Central memory CD8-positive, alpha-beta T cell (primary cell): Measurements from ENCODE around the gene CES4A.
A peak's percentile ranks its signal among the peaks of the same experiment; 100 is the strongest.

Experiments used
- ATAC-seq: fragments of 150-1000 bp; cut with Tn5 transposase; replicated peaks from 2 replicates; pipeline ENCODE4 v1.10.0; 2022; ENCODE audit warnings: mild to moderate bottlenecking, moderate FRiP score, moderate number of reproducible peaks; ENCODE audit not compliant: poor library complexity, severe bottlenecking; ENCODE audit errors: extremely low read depth
- DNase-seq, 2 donors: peaks; one replicate each; pipeline ENCODE4 v3.0.0; 2021; ENCODE audit warnings: low spot score in 2 of 2
- H3K27ac Mint-ChIP-seq: one replicate; pipeline ENCODE4 v1.8.0; 2022; ENCODE audit warnings: low read depth, mild to moderate bottlenecking, moderate library complexity, mixed read lengths
- H3K27me3 Mint-ChIP-seq: one replicate; pipeline ENCODE4 v1.8.0; 2022; ENCODE audit warnings: mixed read lengths
- H3K36me3 Mint-ChIP-seq: one replicate; pipeline ENCODE4 v1.8.0; 2022; ENCODE audit warnings: mild to moderate bottlenecking, moderate library complexity, mixed read lengths; ENCODE audit not compliant: insufficient read depth
- H3K4me1 Mint-ChIP-seq: one replicate; pipeline ENCODE4 v1.8.0; 2022; ENCODE audit warnings: mixed read lengths
- H3K4me3 Mint-ChIP-seq: one replicate; pipeline ENCODE4 v1.8.0; 2022; ENCODE audit warnings: mild to moderate bottlenecking, moderate library complexity, mixed read lengths
- H3K9me3 Mint-ChIP-seq: one replicate; pipeline ENCODE4 v1.8.0; 2022; ENCODE audit warnings: mixed read lengths

The CES4A gene

GRCh38 chr16:67019171-67019570 lies 30.8 kb downstream of the CES4A start:
- no peak overlapping the region for H3K4me3 Mint-ChIP-seq
- DNase-seq (no peak), ATAC-seq (no peak)
- no peaks in the 10 kb centered on the region for H3K27me3 Mint-ChIP-seq
- no peaks in the 10 kb centered on the region for H3K36me3 Mint-ChIP-seq
- no peaks in the 10 kb centered on the region for H3K9me3 Mint-ChIP-seq
- H3K4me1 Mint-ChIP-seq, result no peaks in the 10 kb centered on the region
- no peak overlapping the region for H3K27ac Mint-ChIP-seq

GRCh38 chr16:67021321-67021720 lies 32.9 kb downstream of the CES4A start:
- H3K36me3 Mint-ChIP-seq, result no peaks in the 10 kb centered on the region
- no peak overlapping the region for H3K4me3 Mint-ChIP-seq
- no peaks in the 10 kb centered on the region for H3K9me3 Mint-ChIP-seq
- H3K4me1 Mint-ChIP-seq, result no peaks in the 10 kb centered on the region
- ATAC-seq (no peak), DNase-seq (no peak)
- H3K27ac Mint-ChIP-seq, result no peak overlapping the region
- no peaks in the 10 kb centered on the region for H3K27me3 Mint-ChIP-seq

- no peak for ATAC-seq
- DNase-seq, result no peak
- Mint-ChIP-seq H3K27me3 (no peaks in the 10 kb centered on the region), H3K9me3 (no peaks in the 10 kb centered on the region), H3K36me3 (no peaks in the 10 kb centered on the region), H3K4me1 (no peaks in the 10 kb centered on the region), H3K4me3 (no peak overlapping the region), H3K27ac (no peak overlapping the region)
Measured at GRCh38 chr16:67022531-67023214, 34.3 kb downstream of the CES4A start.

- H3K27me3 Mint-ChIP-seq, result no peaks in the 10 kb centered on the region
- H3K4me3 Mint-ChIP-seq, result no peak overlapping the region
- H3K27ac Mint-ChIP-seq, result no peak overlapping the region
- peaks cover 5% of the 10 kb centered on the region for H3K36me3 Mint-ChIP-seq
- DNase-seq (no peak), ATAC-seq (no peak)
- no peaks in the 10 kb centered on the region for H3K4me1 Mint-ChIP-seq
- H3K9me3 Mint-ChIP-seq, result no peaks in the 10 kb centered on the region
Measured at GRCh38 chr16:67023689-67024088, 35.3 kb downstream of the CES4A start.

- ATAC-seq, result no peak
- peaks cover 7% of the 10 kb centered on the region for H3K36me3 Mint-ChIP-seq
- H3K27ac Mint-ChIP-seq, result no peak overlapping the region
- no peak overlapping the region for H3K4me3 Mint-ChIP-seq
- no peaks in the 10 kb centered on the region for H3K4me1 Mint-ChIP-seq
- H3K27me3 Mint-ChIP-seq, result no peaks in the 10 kb centered on the region
- no peaks in the 10 kb centered on the region for H3K9me3 Mint-ChIP-seq
- DNase-seq, result no peak
Measured at GRCh38 chr16:67024384-67025209, 36.2 kb downstream of the CES4A start.

GRCh38 chr16:67025210-67025550 lies 36.8 kb downstream of the CES4A start:
- Mint-ChIP-seq H3K4me1 (peaks cover 1% of the 10 kb centered on the region), H3K36me3 (peaks cover 10% of the 10 kb centered on the region), H3K27ac (no peak overlapping the region), H3K4me3 (no peak overlapping the region), H3K27me3 (no peaks in the 10 kb centered on the region), H3K9me3 (no peaks in the 10 kb centered on the region)
- ATAC-seq (no peak), DNase-seq (no peak)

GRCh38 chr16:67026570-67026969 lies 38.2 kb downstream of the CES4A start:
- Mint-ChIP-seq H3K4me3 (no peak overlapping the region), H3K9me3 (no peaks in the 10 kb centered on the region), H3K27ac (no peak overlapping the region), H3K36me3 (peaks cover 16% of the 10 kb centered on the region), H3K4me1 (peaks cover 12% of the 10 kb centered on the region), H3K27me3 (no peaks in the 10 kb centered on the region)
- ATAC-seq, result no peak
- DNase-seq, result no peak

- Mint-ChIP-seq H3K36me3 (peaks cover 18% of the 10 kb centered on the region), H3K9me3 (no peaks in the 10 kb centered on the region), H3K4me1 (peaks cover 16% of the 10 kb centered on the region), H3K27me3 (no peaks in the 10 kb centered on the region), H3K27ac (no peak overlapping the region), H3K4me3 (no peak overlapping the region)
- no peak for DNase-seq
- ATAC-seq, result no peak
Measured at GRCh38 chr16:67027046-67027445, 38.7 kb downstream of the CES4A start.

- peak overlapping the region; percentile 82 for H3K27ac Mint-ChIP-seq
- peaks cover 22% of the 10 kb centered on the region for H3K36me3 Mint-ChIP-seq
- peaks cover 21% of the 10 kb centered on the region for H3K4me1 Mint-ChIP-seq
- DNase-seq (no peak), ATAC-seq (no peak)
- H3K9me3 Mint-ChIP-seq, result no peaks in the 10 kb centered on the region
- H3K27me3 Mint-ChIP-seq, result no peaks in the 10 kb centered on the region
- peak overlapping the region; percentile 83 for H3K4me3 Mint-ChIP-seq
Measured at GRCh38 chr16:67028167-67028695, 39.8 kb downstream of the CES4A start.

- peak within 1 kb of the TSS; percentile 83 for H3K4me3 Mint-ChIP-seq
- H3K36me3 Mint-ChIP-seq, result peaks cover 22% of the 10 kb centered on the region
- H3K4me1 Mint-ChIP-seq, result peaks cover 21% of the 10 kb centered on the region
- ATAC-seq, result peak; percentile 89
- H3K9me3 Mint-ChIP-seq, result no peaks in the 10 kb centered on the region
- H3K27me3 Mint-ChIP-seq, result no peaks in the 10 kb centered on the region
- DNase-seq, result peak; percentile 86 to 91
- H3K27ac Mint-ChIP-seq, result peak within 1 kb of the TSS; percentile 82
Measured at GRCh38 chr16:67028696-67029253, 40.4 kb downstream of the CES4A start, which contains the start of gene CBFB. CBFB (plus strand) TSS chr16:67029149; CDS start chr16:67029408, 259 bp downstream.

GRCh38 chr16:67029254-67030096 lies 41.1 kb downstream of the CES4A start:
- peak overlapping the region; percentile 82 for H3K27ac Mint-ChIP-seq
- H3K27me3 Mint-ChIP-seq, result no peaks in the 10 kb centered on the region
- H3K4me1 Mint-ChIP-seq, result peaks cover 25% of the 10 kb centered on the region
- H3K9me3 Mint-ChIP-seq, result no peaks in the 10 kb centered on the region
- H3K36me3 Mint-ChIP-seq, result peaks cover 22% of the 10 kb centered on the region
- DNase-seq (peak; percentile 41 to 47), ATAC-seq (peak; percentile 33)
- peak overlapping the region; percentile 83 for H3K4me3 Mint-ChIP-seq
